ENCODE results near the gene RBM39.
A peak's percentile ranks its signal among the peaks of the same experiment; 100 is the strongest.

The RBM39 gene

GRCh38 chr20:35743693-35744491, 1.8 kb upstream of the RBM39 start:
- no peak for TF ChIP-seq CTCF (conservative IDR thresholded peaks at IDR 0.05; ENCODE audit: low read depth, low read length)
- H3K4me3 ChIP-seq (ENCODE audit: low read depth, low read length): peak overlapping the region; percentile 2
- peak; percentile 42 for DNase-seq (ENCODE audit: low read depth)

DNA sequence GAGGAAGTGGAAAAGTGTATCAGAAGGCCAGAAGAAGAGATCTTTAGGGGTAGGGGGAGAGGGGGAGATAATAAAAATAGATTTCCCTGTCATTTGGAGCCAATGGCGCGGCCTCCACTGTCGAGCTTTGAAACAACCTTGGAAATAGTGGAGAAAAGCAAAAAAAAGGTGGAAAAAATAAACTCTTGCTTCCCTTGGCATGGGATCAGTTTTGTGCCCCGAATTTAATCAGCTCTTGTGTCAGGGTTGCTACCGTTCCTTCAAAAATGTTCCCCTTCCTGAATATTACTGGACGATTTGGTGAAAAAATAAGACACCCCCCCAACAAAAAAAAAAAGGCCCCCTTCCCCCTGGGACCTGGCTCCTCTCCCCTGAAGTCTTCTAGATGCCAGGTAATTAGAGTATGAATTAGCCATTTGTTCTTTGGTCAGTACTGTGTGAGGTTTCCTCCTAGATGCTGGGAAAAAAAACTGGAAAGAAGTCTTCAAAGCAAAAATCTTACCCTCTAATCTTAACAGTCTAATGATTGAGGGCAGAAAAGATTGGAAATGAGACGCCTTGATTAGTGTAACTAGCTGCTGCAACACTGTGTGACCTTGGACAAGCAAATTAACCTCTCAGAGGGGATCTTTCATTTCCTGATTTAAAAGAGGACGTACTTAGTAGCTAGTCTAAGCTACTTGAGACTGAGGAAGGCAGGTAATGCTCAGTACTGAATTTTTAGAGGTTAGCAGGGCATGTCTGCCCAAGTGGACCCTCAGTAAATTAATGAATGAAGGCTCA, 872 bp upstream of the RBM39 start:
- DNase-seq (ENCODE audit: low read depth): peak; percentile 48
- TF ChIP-seq CTCF (conservative IDR thresholded peaks at IDR 0.05; ENCODE audit: low read depth, low read length): no peak
- H3K4me3 ChIP-seq (ENCODE audit: low read depth, low read length): peak overlapping the region; percentile 72

DNA sequence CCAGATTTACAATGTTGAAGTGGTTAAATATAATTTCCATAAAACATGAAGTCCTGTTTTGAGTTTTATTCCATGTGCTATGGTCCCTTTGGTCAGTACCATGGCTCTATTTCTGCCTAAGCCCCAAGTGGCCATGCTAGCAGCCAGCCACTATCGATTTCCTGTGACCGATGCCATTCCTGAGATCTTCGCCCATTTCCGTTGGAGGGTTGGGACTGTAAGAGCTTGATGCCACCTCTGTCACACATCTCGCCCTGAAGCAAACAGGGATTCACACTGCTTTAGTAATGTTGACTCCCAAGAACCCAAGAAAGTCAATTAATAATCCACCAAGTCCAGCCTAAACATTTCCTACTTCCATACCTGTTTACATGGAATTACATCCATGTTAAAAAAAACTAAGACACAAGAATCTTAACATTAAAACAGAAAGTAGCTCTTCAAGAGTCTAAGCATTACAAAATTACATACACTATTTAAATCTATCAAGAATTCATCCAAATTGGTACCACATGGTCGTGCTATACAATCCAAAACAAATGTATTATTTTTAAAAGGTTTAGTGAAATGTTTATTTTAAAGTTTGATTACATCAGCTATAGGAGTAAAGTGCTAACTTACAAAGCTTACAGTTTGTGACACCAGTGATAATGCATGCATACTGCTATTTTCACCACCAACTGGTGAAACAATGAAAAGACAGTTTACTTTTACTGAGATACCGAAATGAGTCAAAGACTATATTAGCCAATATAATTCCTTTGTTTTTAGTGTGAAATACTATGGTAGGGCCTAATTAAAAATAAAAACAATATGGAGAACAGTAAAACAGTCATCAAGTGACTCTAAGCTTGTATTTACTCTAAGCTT, 2.5 kb downstream of the RBM39 start:
- peak overlapping the region; percentile 87 for H3K4me3 ChIP-seq (ENCODE audit: low read depth, low read length)
- DNase-seq (ENCODE audit: low read depth): peak; percentile 65
- peak; percentile 44 for TF ChIP-seq CTCF (conservative IDR thresholded peaks at IDR 0.05; ENCODE audit: low read depth, low read length)

GRCh38 chr20:35738410-35739179, 3.5 kb downstream of the RBM39 start:
- TF ChIP-seq CTCF (conservative IDR thresholded peaks at IDR 0.05; ENCODE audit: low read depth, low read length): no peak
- no peak for DNase-seq (ENCODE audit: low read depth)
- H3K4me3 ChIP-seq (ENCODE audit: low read depth, low read length): peak overlapping the region; percentile 16

- no peak for DNase-seq (ENCODE audit: low read depth)
- H3K4me3 ChIP-seq (ENCODE audit: low read depth, low read length): no peak overlapping the region
- TF ChIP-seq CTCF (conservative IDR thresholded peaks at IDR 0.05; ENCODE audit: low read depth, low read length): no peak
Measured at GRCh38 chr20:35737865-35738333, 4.2 kb downstream of the RBM39 start.
